Loucy (cell line): ENCODE measurements around the gene CDCA4.
A peak's percentile ranks its signal among the peaks of the same experiment; 100 is the strongest.
"Not testable (repeated sequence)": the region's sequence is repeated elsewhere in the genome, so short reads cannot be mapped to it uniquely, and the experiment has no call there.

Source experiments
- H2AFZ ChIP-seq: fragments of 200-600 bp; sonication (generic); 2 replicates; pipeline ENCODE4 v1.6.0; 2016; ENCODE audit warnings: antibody characterized with exemption, mild to moderate bottlenecking, low read length, moderate library complexity
- H3F3A ChIP-seq: fragments of 200-600 bp; 2 replicates; pipeline ENCODE4 v1.6.0; 2016; ENCODE audit warnings: antibody characterized with exemption, low read depth, mild to moderate bottlenecking
- H3K27me3 ChIP-seq: fragments of 200-600 bp; sonication (generic); 2 replicates; pipeline ENCODE4 v1.6.1; 2014; ENCODE audit warnings: low read length, mild to moderate bottlenecking; ENCODE audit not compliant: insufficient read depth, poor library complexity, severe bottlenecking
- H3K36me3 ChIP-seq: fragments of 200-600 bp; sonication (generic); 2 replicates; pipeline ENCODE4 v1.6.1; 2016; ENCODE audit warnings: low read length; ENCODE audit not compliant: insufficient read depth
- H3K4me1 ChIP-seq: fragments of 200-600 bp; sonication (generic); 2 replicates; pipeline ENCODE4 v1.5.1; 2014; ENCODE audit warnings: low read length, mild to moderate bottlenecking; ENCODE audit not compliant: insufficient read depth, poor library complexity, severe bottlenecking
- H3K4me2 ChIP-seq: fragments of 200-600 bp; sonication (generic); 2 replicates; pipeline ENCODE4 v1.6.0; 2014; ENCODE audit warnings: antibody characterized with exemption, low read length, low read depth, mild to moderate bottlenecking; ENCODE audit not compliant: poor library complexity, severe bottlenecking
- H3K4me3 ChIP-seq: fragments of 200-600 bp; sonication (generic); 2 replicates; pipeline ENCODE4 v1.5.1; 2014; ENCODE audit warnings: low read length, mild to moderate bottlenecking, mixed read lengths; ENCODE audit not compliant: poor library complexity, severe bottlenecking
- H3K79me2 ChIP-seq: fragments of 200-600 bp; sonication (generic); 2 replicates; pipeline ENCODE4 v1.6.1; 2014; ENCODE audit warnings: low read length; ENCODE audit not compliant: insufficient read depth
- H3K9ac ChIP-seq: fragments of 200-600 bp; sonication (generic); 2 replicates; pipeline ENCODE4 v1.6.0; 2014; ENCODE audit warnings: mild to moderate bottlenecking, low read depth, low read length, moderate library complexity; ENCODE audit not compliant: poor library complexity, severe bottlenecking
- H3K9me2 ChIP-seq: fragments of 200-600 bp; sonication (generic); replicated peaks from 2 replicates; pipeline ENCODE4 v1.6.1; 2016; ENCODE audit warnings: low read depth, low read length, mixed read lengths
- H3K9me3 ChIP-seq: fragments of 200-600 bp; sonication (generic); 2 replicates; pipeline ENCODE4 v1.6.1; 2014; ENCODE audit warnings: mild to moderate bottlenecking, antibody characterized with exemption, low read length, low read depth; ENCODE audit not compliant: insufficient read depth
- H4K20me1 ChIP-seq: fragments of 200-600 bp; sonication (generic); 2 replicates; pipeline ENCODE4 v1.6.0; 2014; ENCODE audit warnings: antibody characterized with exemption, low read length, mild to moderate bottlenecking; ENCODE audit not compliant: insufficient read depth, poor library complexity, severe bottlenecking
- EZH2phosphoT487 ChIP-seq: fragments of 200-600 bp; IDR thresholded peaks from 2 replicates; pipeline ENCODE4 v1.6.1; 2018; ENCODE audit warnings: antibody characterized with exemption, mild to moderate bottlenecking, moderate library complexity, borderline replicate concordance
- TF ChIP-seq, protein P1 (sequence below): fragments of 200-600 bp; sonication (generic); conservative IDR thresholded peaks from 2 replicates; pipeline ENCODE4 v1.5.1; 2014; ENCODE audit warnings: mild to moderate bottlenecking, antibody characterized with exemption, low read length

Gene CDCA4

GRCh38 chr14:105064001-105064400 is 43.1 kb upstream of the CDCA4 start:
- Histone ChIP-seq H3K79me2 (peaks cover 7% of the 10 kb centered on the region; the same call in 1 of the 2 replicates), H3K4me2 (peak overlapping the region; percentile 82), H3K9me3 (no peaks in the 10 kb centered on the region), H4K20me1 (no peaks in the 10 kb centered on the region), H3K36me3 (no peaks in the 10 kb centered on the region), H3K27me3 (no peaks in the 10 kb centered on the region), H3K9ac (no peak overlapping the region), H3K4me3 (no peak overlapping the region), H3F3A (no peaks in the 10 kb centered on the region), H2AFZ (no peak overlapping the region), H3K4me1 (peaks cover 68% of the 10 kb centered on the region), H3K9me2 (no peaks in the 10 kb centered on the region)
- TF ChIP-seq, protein P1, sequence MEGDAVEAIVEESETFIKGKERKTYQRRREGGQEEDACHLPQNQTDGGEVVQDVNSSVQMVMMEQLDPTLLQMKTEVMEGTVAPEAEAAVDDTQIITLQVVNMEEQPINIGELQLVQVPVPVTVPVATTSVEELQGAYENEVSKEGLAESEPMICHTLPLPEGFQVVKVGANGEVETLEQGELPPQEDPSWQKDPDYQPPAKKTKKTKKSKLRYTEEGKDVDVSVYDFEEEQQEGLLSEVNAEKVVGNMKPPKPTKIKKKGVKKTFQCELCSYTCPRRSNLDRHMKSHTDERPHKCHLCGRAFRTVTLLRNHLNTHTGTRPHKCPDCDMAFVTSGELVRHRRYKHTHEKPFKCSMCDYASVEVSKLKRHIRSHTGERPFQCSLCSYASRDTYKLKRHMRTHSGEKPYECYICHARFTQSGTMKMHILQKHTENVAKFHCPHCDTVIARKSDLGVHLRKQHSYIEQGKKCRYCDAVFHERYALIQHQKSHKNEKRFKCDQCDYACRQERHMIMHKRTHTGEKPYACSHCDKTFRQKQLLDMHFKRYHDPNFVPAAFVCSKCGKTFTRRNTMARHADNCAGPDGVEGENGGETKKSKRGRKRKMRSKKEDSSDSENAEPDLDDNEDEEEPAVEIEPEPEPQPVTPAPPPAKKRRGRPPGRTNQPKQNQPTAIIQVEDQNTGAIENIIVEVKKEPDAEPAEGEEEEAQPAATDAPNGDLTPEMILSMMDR = no peak
- TF ChIP-seq EZH2phosphoT487 = no peak

DNA sequence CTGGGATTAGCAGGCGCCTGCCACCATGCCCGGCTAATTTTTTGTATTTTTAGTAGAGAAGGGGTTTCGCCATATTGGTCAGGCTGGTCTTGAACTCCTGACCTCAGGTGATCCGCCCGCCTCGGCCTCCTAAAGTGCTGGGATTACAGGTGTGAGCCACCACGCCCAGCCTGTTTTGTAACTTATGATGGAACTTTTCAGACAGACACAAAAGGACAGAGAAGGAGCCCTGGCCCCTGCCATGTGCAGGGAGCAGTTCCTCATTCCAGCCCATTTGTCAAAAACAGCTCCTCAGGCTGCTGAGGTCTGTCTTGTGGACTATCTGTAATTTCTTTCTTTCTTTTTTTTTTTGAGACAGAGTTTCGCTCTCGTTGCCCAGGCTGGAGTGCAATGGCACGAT is 42.6 kb upstream of the CDCA4 start:
- not testable (repeated sequence) for H3K9ac ChIP-seq, H2AFZ ChIP-seq, H3K36me3 ChIP-seq, H3K4me2 ChIP-seq, H4K20me1 ChIP-seq, H3K9me3 ChIP-seq, H3K4me3 ChIP-seq, H3K27me3 ChIP-seq, H3K79me2 ChIP-seq, H3F3A ChIP-seq, H3K9me2 ChIP-seq
- H3K4me1 ChIP-seq = peaks cover 71% of the 10 kb centered on the region

- Histone ChIP-seq H3K9ac (no peak overlapping the region), H3K9me2 (no peaks in the 10 kb centered on the region), H3K4me3 (no peak overlapping the region), H3K9me3 (no peaks in the 10 kb centered on the region), H3K36me3 (no peaks in the 10 kb centered on the region), H3K27me3 (no peaks in the 10 kb centered on the region), H3K79me2 (peaks cover 7% of the 10 kb centered on the region; the same call in 1 of the 2 replicates), H2AFZ (no peak overlapping the region), H4K20me1 (no peaks in the 10 kb centered on the region), H3K4me1 (peaks cover 71% of the 10 kb centered on the region), H3F3A (no peaks in the 10 kb centered on the region), H3K4me2 (no peak overlapping the region)
- TF ChIP-seq EZH2phosphoT487 = no peak
- TF ChIP-seq, protein P1 = no peak
Measured at GRCh38 chr14:105063056-105063455, 42.2 kb upstream of the CDCA4 start.

DNA sequence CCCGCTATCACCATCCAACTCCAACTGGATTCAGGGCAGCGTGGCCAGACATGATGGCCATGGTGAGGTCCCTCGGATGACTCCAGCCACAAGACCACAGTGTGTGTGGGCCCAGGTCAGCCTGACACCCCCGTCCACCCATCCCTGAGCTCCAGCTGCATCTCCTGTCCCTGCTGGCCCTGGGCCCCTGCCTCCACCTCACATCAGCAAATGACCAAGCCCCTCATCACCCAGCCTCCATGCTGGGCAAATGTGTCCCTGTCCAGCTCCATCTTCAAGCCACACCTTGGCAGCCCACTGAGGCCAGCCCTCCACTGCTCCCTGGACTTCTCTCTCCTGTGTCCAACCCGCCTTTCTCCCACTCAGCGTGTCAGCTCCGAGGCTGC is 41.2 kb upstream of the CDCA4 start:
- Histone ChIP-seq H3K9ac (peak overlapping the region; percentile 70), H3K4me2 (peak overlapping the region; percentile 67), H2AFZ (no peak overlapping the region), H3K9me2 (no peaks in the 10 kb centered on the region), H3F3A (no peaks in the 10 kb centered on the region), H4K20me1 (no peaks in the 10 kb centered on the region), H3K27me3 (no peaks in the 10 kb centered on the region), H3K4me1 (peaks cover 63% of the 10 kb centered on the region), H3K4me3 (peak overlapping the region; percentile 47), H3K79me2 (peaks cover 7% of the 10 kb centered on the region; the same call in 1 of the 2 replicates), H3K9me3 (no peaks in the 10 kb centered on the region), H3K36me3 (no peaks in the 10 kb centered on the region)
- no peak for TF ChIP-seq EZH2phosphoT487
- TF ChIP-seq, protein P1 = no peak
